GM21825 (cell line): ENCODE data around the gene CFAP92.

Experiments
- ATAC-seq: cut with Tn5 transposase; IDR thresholded peaks from one replicate; pipeline ENCODE4 v1.9.1; 2021; ENCODE audit warnings: mild to moderate bottlenecking, moderate library complexity; ENCODE audit not compliant: unreplicated experiment

Gene CFAP92

GRCh38 chr3:128993461-128994172 lies at the start of gene CFAP92:
TSS of gene CFAP92 (minus strand) at chr3:128994076. CDS start at chr3:128993304, 772 bp downstream.
- peak; percentile 88 for ATAC-seq

GRCh38 chr3:129040579-129041300 lies 46.9 kb upstream of the CFAP92 start:
- ATAC-seq, result no peak

GRCh38 chr3:129040039-129040336 lies 46.1 kb upstream of the CFAP92 start:
- no peak for ATAC-seq

GRCh38 chr3:129039271-129040038 lies 45.6 kb upstream of the CFAP92 start:
- no peak for ATAC-seq

GRCh38 chr3:129038121-129038855 lies 44.4 kb upstream of the CFAP92 start:
- no peak for ATAC-seq

- ATAC-seq, result no peak
Measured at GRCh38 chr3:129037093-129037419, 43.2 kb upstream of the CFAP92 start.

- no peak for ATAC-seq
Measured at GRCh38 chr3:129036222-129037092, 42.6 kb upstream of the CFAP92 start.

- no peak for ATAC-seq
Measured at GRCh38 chr3:129035360-129036221, 41.7 kb upstream of the CFAP92 start.

- no peak for ATAC-seq
Measured at GRCh38 chr3:129034642-129035041, 40.8 kb upstream of the CFAP92 start.

GRCh38 chr3:129033633-129034321 lies 39.9 kb upstream of the CFAP92 start:
- no peak for ATAC-seq

GRCh38 chr3:129033151-129033550 lies 39.3 kb upstream of the CFAP92 start:
- no peak for ATAC-seq

- ATAC-seq, result no peak
Measured at GRCh38 chr3:129032716-129033115, 38.8 kb upstream of the CFAP92 start.

- ATAC-seq, result no peak
Measured at GRCh38 chr3:129031476-129032215, 37.8 kb upstream of the CFAP92 start.

GRCh38 chr3:129030611-129031010 lies 36.7 kb upstream of the CFAP92 start:
- ATAC-seq, result no peak

- ATAC-seq, result no peak
Measured at GRCh38 chr3:129028866-129029265, 35.0 kb upstream of the CFAP92 start.

GRCh38 chr3:129027544-129027880 lies 33.6 kb upstream of the CFAP92 start:
- no peak for ATAC-seq

GRCh38 chr3:129026728-129027543 lies 33.1 kb upstream of the CFAP92 start:
- peak; percentile 98 for ATAC-seq
